PFSK-1 (cell line): ENCODE measurements around the gene NAA38.

Experiments
- FOXP2 ChIP-seq: optimal IDR thresholded peaks from 2 replicates; pipeline ENCODE3; 2011; ENCODE audit warnings: borderline replicate concordance, control low read depth, inconsistent platforms; ENCODE audit not compliant: insufficient read depth; ENCODE audit errors: extremely low read length, extremely low read depth
- POLR2AphosphoS5 ChIP-seq: IDR thresholded peaks from 2 replicates; pipeline ENCODE4 v1.6.1; 2012; ENCODE audit warnings: low read depth, mild to moderate bottlenecking, control low read depth, low read length, moderate library complexity
- SIN3A ChIP-seq: IDR thresholded peaks from 2 replicates; pipeline ENCODE4 v1.6.1; 2012; ENCODE audit warnings: mild to moderate bottlenecking, low read length, moderate library complexity, borderline replicate concordance; ENCODE audit not compliant: insufficient read depth
- TAF1 ChIP-seq: IDR thresholded peaks from 2 replicates; pipeline ENCODE4 v1.6.1; 2012; ENCODE audit warnings: low read length, control low read depth, borderline replicate concordance; ENCODE audit not compliant: insufficient read depth
- TF ChIP-seq, protein P1 (sequence below), 2 experiments: IDR thresholded peaks; 2 replicates each; pipeline versions ENCODE4 v1.6.1 to v1.8.0; 2011 to 2012; ENCODE audit warnings: low read depth in 2 of 2, low read length in 2 of 2, control low read depth in 1 of 2, inconsistent platforms in 1 of 2, mild to moderate bottlenecking in 1 of 2, moderate library complexity in 1 of 2; ENCODE audit not compliant: insufficient read depth in 1 of 2

The NAA38 gene

DNA sequence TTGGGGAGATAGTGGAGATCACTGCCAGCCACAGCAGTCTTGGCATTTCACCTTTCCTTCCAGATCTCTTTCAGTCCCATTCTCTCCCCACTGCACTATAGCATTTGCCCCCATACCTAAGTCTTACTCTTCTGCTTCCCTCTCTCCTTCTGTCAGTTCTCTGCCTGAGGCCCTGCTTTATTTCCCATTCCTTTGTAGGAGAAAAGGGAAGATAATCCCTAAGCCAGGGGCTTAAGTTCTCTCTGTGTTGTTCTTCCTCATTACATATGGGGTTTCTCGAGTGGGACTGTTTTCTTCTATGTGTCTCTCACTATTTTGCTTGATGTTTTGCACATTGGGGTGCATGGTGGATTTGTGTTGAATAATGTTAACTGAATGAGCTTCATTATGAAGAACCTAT lies 16.9 kb downstream of the NAA38 start:
- no peak for TF ChIP-seq POLR2AphosphoS5
- no peak for TF ChIP-seq FOXP2
- TF ChIP-seq SIN3A = no peak
- TF ChIP-seq, protein P1, sequence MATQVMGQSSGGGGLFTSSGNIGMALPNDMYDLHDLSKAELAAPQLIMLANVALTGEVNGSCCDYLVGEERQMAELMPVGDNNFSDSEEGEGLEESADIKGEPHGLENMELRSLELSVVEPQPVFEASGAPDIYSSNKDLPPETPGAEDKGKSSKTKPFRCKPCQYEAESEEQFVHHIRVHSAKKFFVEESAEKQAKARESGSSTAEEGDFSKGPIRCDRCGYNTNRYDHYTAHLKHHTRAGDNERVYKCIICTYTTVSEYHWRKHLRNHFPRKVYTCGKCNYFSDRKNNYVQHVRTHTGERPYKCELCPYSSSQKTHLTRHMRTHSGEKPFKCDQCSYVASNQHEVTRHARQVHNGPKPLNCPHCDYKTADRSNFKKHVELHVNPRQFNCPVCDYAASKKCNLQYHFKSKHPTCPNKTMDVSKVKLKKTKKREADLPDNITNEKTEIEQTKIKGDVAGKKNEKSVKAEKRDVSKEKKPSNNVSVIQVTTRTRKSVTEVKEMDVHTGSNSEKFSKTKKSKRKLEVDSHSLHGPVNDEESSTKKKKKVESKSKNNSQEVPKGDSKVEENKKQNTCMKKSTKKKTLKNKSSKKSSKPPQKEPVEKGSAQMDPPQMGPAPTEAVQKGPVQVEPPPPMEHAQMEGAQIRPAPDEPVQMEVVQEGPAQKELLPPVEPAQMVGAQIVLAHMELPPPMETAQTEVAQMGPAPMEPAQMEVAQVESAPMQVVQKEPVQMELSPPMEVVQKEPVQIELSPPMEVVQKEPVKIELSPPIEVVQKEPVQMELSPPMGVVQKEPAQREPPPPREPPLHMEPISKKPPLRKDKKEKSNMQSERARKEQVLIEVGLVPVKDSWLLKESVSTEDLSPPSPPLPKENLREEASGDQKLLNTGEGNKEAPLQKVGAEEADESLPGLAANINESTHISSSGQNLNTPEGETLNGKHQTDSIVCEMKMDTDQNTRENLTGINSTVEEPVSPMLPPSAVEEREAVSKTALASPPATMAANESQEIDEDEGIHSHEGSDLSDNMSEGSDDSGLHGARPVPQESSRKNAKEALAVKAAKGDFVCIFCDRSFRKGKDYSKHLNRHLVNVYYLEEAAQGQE (IDR thresholded peaks at IDR 0.05; ENCODE audit: insufficient read depth in 1 of 2, low read depth in 2 of 2, low read length in 2 of 2) = no peak
- TF ChIP-seq TAF1 = no peak

DNA sequence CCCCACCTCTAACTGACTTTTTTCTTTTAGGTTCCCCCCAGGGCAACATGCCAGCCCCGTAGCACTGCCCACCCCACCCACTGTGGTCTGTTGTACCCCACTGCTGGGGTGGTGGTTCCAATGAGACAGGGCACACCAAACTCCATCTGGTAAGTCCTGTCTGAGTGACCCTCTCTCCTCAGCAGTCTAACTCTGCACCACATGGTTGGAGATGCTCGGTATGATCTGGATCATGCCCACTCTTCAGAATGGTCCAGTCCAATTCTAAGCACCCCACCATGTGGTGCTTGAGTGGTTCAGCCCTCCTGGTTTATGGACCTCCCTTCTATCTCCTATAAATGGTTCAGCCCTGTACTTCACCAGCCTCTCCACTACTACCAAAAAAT lies 17.5 kb downstream of the NAA38 start:
- TF ChIP-seq FOXP2 = no peak
- TF ChIP-seq POLR2AphosphoS5 = no peak
- no peak for TF ChIP-seq TAF1
- TF ChIP-seq SIN3A = no peak
- TF ChIP-seq, protein P1 (IDR thresholded peaks at IDR 0.05; ENCODE audit: insufficient read depth in 1 of 2, low read depth in 2 of 2, low read length in 2 of 2) = no peak

DNA sequence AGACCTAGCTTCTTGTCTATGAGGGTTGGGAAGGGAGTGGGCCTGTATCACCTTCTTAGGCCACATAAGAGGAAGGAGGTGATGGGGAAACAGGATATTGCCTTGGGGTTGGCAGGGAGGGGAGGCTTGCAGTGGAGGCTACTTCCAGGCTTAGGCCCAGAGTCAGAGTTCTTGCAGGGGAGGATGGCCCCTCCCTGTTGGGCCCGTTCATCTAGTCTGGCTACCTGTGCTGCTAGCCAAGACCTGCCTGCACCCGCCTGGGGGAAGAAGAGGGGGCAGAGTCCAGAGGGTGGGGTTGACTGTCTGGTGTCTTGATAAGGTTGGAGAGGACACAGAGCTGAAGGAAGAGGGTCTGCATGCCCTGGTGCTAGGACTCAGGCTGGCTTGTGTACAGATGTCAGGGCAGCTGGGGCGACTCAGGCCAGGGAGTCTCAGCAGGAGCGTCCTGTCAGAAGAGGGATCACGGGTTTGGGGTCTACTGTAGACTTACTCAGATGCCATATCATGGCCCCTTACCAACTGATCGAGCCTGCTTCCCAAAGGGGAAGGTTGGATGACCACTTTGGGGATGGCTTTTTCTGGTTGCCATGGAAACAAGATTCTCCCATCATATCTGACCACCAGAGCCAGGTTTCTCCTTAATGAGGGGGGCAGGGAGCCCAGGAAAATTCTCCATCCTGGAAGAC lies 18.0 kb downstream of the NAA38 start:
- TF ChIP-seq FOXP2 = no peak
- TF ChIP-seq TAF1 = no peak
- TF ChIP-seq, protein P1 (IDR thresholded peaks at IDR 0.05; ENCODE audit: insufficient read depth in 1 of 2, low read depth in 2 of 2, low read length in 2 of 2) = no peak
- no peak for TF ChIP-seq SIN3A
- TF ChIP-seq POLR2AphosphoS5 = no peak

DNA sequence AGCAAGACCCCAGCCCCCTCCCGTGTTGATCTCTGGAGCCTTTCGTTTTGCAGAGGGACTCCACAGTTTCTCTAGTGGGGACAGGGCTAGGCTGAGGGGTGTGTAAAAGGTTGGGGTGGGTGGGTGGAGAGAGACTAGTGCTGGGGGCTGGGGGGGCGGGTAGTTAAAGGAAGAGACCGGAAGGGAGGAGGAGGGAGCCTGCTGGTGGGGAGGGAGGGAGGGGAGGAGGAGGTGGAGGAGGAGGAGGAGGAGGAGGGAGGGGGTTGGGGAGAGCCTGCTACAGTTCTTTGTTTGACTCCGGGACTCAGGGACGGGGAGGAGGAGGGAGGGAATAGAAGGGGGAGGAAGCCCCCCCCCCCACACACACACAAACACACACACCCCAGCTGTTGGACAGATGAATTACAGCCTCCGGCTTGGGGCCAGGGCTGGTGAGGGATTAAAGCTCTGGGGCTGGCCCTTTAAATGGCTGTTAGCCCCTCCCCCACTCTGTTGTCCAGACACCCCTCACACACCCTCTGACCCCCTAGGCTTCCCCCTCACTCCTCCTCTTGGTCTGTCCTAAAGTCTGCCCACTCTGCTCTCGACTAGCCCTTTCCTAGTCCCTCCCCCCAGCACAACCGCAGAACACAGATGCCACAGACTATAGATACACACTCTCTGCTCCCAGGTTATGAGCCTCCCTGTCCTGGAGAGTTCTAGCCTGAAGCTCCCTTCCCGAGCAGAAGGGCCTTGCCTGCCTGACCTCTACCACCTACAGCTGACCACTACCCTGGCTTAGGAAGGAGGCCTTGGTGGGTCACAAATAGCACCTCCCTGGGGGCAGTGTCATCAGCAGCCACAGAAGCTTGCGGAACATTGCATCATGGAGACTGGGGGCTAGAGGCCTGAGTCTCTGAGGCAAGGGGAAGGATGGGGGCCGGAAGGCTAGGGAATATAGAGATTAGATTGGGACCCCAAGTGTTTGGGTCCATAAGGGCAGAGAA lies 19.0 kb downstream of the NAA38 start:
- TF ChIP-seq POLR2AphosphoS5 = peak; percentile 72
- peak; percentile 92; the same call in 1 of the 2 replicates for TF ChIP-seq SIN3A
- TF ChIP-seq, protein P1 (IDR thresholded peaks at IDR 0.05; ENCODE audit: insufficient read depth in 1 of 2, low read depth in 2 of 2, low read length in 2 of 2) = no peak
- TF ChIP-seq FOXP2 = no peak
